ENCODE data around the gene SOCS2. TPM values are rescaled to one million over a fixed set of nuclear protein-coding genes. Genes with fewer than 3 reads are reported as not detected.

SOCS2 gene
- total and polyA plus RNA-seq, 2 of the 13 experiments (the other 11 are each of a cell fraction or from before 2014, with no cell fraction given), result 0.62 to 1.5 TPM

GRCh38 chr12:93563807-93564538 lies 8.5 kb upstream of the SOCS2 start (continued):
- no peak for TF ChIP-seq ZNF333 (CRISPR knock-in tag; IDR thresholded peaks at IDR 0.05; ENCODE audit: borderline replicate concordance)
- TF ChIP-seq, protein P1, sequence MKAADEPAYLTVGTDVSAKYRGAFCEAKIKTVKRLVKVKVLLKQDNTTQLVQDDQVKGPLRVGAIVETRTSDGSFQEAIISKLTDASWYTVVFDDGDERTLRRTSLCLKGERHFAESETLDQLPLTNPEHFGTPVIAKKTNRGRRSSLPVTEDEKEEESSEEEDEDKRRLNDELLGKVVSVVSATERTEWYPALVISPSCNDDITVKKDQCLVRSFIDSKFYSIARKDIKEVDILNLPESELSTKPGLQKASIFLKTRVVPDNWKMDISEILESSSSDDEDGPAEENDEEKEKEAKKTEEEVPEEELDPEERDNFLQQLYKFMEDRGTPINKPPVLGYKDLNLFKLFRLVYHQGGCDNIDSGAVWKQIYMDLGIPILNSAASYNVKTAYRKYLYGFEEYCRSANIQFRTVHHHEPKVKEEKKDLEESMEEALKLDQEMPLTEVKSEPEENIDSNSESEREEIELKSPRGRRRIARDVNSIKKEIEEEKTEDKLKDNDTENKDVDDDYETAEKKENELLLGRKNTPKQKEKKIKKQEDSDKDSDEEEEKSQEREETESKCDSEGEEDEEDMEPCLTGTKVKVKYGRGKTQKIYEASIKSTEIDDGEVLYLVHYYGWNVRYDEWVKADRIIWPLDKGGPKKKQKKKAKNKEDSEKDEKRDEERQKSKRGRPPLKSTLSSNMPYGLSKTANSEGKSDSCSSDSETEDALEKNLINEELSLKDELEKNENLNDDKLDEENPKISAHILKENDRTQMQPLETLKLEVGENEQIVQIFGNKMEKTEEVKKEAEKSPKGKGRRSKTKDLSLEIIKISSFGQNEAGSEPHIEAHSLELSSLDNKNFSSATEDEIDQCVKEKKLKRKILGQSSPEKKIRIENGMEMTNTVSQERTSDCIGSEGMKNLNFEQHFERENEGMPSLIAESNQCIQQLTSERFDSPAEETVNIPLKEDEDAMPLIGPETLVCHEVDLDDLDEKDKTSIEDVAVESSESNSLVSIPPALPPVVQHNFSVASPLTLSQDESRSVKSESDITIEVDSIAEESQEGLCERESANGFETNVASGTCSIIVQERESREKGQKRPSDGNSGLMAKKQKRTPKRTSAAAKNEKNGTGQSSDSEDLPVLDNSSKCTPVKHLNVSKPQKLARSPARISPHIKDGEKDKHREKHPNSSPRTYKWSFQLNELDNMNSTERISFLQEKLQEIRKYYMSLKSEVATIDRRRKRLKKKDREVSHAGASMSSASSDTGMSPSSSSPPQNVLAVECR (CRISPR knock-in tag; IDR thresholded peaks at IDR 0.05; ENCODE audit: borderline replicate concordance), result peak; percentile 18; the same call in 1 of the 2 replicates
- peak; percentile 89 for TF ChIP-seq REPIN1 (CRISPR knock-in tag; IDR thresholded peaks at IDR 0.05; ENCODE audit: borderline replicate concordance, low read depth)
- TF ChIP-seq CCAR2 (optimal IDR thresholded peaks at IDR 0.05; ENCODE audit: low read depth, low read length), result no peak
- peak; percentile 50; the same call in 1 of the 2 replicates for TF ChIP-seq FOXK2 (IDR thresholded peaks at IDR 0.05)
- TF ChIP-seq, protein P2, sequence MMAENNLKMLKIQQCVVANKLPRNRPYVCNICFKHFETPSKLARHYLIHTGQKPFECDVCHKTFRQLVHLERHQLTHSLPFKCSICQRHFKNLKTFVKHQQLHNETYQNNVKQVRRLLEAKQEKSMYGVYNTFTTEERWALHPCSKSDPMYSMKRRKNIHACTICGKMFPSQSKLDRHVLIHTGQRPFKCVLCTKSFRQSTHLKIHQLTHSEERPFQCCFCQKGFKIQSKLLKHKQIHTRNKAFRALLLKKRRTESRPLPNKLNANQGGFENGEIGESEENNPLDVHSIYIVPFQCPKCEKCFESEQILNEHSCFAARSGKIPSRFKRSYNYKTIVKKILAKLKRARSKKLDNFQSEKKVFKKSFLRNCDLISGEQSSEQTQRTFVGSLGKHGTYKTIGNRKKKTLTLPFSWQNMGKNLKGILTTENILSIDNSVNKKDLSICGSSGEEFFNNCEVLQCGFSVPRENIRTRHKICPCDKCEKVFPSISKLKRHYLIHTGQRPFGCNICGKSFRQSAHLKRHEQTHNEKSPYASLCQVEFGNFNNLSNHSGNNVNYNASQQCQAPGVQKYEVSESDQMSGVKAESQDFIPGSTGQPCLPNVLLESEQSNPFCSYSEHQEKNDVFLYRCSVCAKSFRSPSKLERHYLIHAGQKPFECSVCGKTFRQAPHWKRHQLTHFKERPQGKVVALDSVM (CRISPR knock-in tag; IDR thresholded peaks at IDR 0.05), result 0 out of 2 replicates have a peak, but pooled peaks have one; percentile 20
- TF ChIP-seq ZNF512 (CRISPR knock-in tag; IDR thresholded peaks at IDR 0.05), result no peak
- peak; percentile 85; the same call in 1 of the 2 replicates for TF ChIP-seq NCOR1 (IDR thresholded peaks at IDR 0.05; ENCODE audit: borderline replicate concordance, low read length)
- TF ChIP-seq ZFP36 (IDR thresholded peaks at IDR 0.05; ENCODE audit: borderline replicate concordance, low read depth, low read length, partially characterized antibody), result peak; percentile 26
- peak; percentile 87 for TF ChIP-seq ZNF264 (CRISPR knock-in tag; IDR thresholded peaks at IDR 0.05)
- peak; percentile 96 for TF ChIP-seq ESRRA (CRISPR knock-in tag; IDR thresholded peaks at IDR 0.05; ENCODE audit: low read depth)
- TF ChIP-seq ZNF274 (CRISPR knock-in tag; IDR thresholded peaks at IDR 0.05), result no peak
- TF ChIP-seq ZNF674 (CRISPR knock-in tag; IDR thresholded peaks at IDR 0.05; ENCODE audit: low read depth), result no peak
- TF ChIP-seq, protein P3, sequence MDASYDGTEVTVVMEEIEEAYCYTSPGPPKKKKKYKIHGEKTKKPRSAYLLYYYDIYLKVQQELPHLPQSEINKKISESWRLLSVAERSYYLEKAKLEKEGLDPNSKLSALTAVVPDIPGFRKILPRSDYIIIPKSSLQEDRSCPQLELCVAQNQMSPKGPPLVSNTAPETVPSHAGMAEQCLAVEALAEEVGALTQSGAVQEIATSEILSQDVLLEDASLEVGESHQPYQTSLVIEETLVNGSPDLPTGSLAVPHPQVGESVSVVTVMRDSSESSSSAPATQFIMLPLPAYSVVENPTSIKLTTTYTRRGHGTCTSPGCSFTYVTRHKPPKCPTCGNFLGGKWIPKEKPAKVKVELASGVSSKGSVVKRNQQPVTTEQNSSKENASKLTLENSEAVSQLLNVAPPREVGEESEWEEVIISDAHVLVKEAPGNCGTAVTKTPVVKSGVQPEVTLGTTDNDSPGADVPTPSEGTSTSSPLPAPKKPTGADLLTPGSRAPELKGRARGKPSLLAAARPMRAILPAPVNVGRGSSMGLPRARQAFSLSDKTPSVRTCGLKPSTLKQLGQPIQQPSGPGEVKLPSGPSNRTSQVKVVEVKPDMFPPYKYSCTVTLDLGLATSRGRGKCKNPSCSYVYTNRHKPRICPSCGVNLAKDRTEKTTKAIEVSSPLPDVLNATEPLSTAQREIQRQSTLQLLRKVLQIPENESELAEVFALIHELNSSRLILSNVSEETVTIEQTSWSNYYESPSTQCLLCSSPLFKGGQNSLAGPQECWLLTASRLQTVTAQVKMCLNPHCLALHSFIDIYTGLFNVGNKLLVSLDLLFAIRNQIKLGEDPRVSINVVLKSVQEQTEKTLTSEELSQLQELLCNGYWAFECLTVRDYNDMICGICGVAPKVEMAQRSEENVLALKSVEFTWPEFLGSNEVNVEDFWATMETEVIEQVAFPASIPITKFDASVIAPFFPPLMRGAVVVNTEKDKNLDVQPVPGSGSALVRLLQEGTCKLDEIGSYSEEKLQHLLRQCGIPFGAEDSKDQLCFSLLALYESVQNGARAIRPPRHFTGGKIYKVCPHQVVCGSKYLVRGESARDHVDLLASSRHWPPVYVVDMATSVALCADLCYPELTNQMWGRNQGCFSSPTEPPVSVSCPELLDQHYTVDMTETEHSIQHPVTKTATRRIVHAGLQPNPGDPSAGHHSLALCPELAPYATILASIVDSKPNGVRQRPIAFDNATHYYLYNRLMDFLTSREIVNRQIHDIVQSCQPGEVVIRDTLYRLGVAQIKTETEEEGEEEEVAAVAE (CRISPR knock-in tag; IDR thresholded peaks at IDR 0.05; ENCODE audit: borderline replicate concordance), result peak; percentile 72; the same call in 1 of the 2 replicates
- TF ChIP-seq DPF2 (CRISPR knock-in tag; IDR thresholded peaks at IDR 0.05; ENCODE audit: borderline replicate concordance, low read depth), result peak; percentile 96
